ENCODE measurements around the gene CADPS.

The CADPS gene

DNA sequence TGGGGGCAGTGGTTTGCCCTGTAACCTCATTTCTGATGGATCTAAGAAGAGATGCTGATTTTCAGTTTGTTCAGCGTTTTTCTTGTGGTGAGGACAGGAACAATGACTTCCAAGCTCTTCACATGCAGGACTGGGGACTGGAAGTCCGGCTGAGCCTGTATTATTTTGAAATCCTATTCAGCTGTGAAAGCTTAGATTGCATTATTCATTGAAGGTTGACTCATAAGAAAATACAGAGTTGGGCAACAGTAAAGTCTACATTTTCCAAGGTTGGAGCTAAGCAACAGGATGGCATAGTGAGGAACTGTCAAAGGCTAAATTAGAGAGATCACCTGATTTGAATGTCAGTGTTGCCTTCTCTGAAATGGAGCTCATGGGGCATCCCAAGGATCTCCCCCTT lies 270.9 kb downstream of the CADPS start:
- Histone ChIP-seq H3K36me3 (ENCODE audit: insufficient read depth, low read length) (no peaks in the 10 kb centered on the region), H3K4me3 (ENCODE audit: low read depth in 1 of 2, low read length in 2 of 2) (no peak overlapping the region), H3K27ac (ENCODE audit: low read depth, low read length) (no peak overlapping the region), H3K27me3 (ENCODE audit: control insufficient read depth in 1 of 2, insufficient read depth in 2 of 2, low read length in 2 of 2) (no peaks in the 10 kb centered on the region), H3K9ac (ENCODE audit: low read length) (no peak overlapping the region), H3K4me1 (ENCODE audit: insufficient read depth, low read length) (no peaks in the 10 kb centered on the region), H3K9me3 (ENCODE audit: low read length) (no peaks in the 10 kb centered on the region)

DNA sequence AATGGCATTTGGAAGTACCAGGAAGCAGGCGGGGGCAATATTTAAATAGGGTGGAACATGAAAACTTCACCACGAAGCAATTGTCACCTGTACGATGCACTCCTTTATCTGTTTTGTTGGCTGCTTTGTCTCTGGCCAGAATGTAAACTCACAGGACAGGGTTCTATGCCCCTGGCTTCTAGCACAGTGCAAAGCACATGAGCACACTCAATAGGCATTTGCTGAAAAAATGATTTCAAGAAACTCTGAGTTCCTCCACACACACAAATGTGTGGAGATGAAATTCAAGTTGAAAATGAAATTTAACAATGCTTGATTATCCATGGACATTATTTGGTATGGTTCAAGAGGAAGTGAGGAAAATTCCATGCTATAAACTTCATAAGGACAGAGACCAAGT lies 272.2 kb downstream of the CADPS start:
- no peak overlapping the region for H3K4me3 ChIP-seq (ENCODE audit: low read depth in 1 of 2, low read length in 2 of 2)

DNA sequence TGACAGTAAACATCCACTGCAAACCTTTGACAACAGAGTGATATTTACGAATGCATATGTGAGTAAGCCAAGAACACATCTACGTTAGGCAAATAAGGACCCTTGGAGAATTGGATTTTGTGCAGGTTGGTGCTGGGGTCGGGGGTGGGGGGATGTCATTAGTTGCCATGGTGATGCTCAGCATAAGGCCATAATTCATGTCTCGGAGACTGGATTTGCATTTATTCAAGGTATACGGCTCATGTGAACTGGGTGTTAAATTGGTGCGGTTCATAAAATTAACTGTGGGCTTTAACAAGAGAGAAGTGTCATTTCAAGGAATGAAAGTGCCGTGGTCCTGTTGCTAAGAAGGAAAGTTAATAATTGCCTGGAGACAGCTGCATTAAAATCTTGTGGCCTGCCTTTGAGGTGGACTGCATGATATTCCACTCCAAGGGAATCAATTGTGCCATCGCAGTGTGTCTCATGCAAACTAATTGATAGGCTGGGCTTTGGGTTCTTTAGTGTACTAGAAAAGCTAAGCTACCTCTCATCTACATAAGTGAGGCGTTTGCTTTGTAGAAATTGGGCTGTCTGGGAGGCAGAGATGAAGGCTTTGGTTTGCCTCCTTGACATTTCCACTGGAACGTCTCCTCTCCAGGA lies 273.0 kb downstream of the CADPS start:
- H3K36me3 ChIP-seq (ENCODE audit: insufficient read depth, low read length): no peaks in the 10 kb centered on the region
- H3K9me3 ChIP-seq (ENCODE audit: low read length): no peaks in the 10 kb centered on the region
- H3K4me1 ChIP-seq (ENCODE audit: insufficient read depth, low read length): no peaks in the 10 kb centered on the region
- H3K27ac ChIP-seq (ENCODE audit: low read depth, low read length): no peak overlapping the region
- H3K4me3 ChIP-seq (ENCODE audit: low read depth in 1 of 2, low read length in 2 of 2): no peak overlapping the region
- no peaks in the 10 kb centered on the region for H3K27me3 ChIP-seq (ENCODE audit: control insufficient read depth in 1 of 2, insufficient read depth in 2 of 2, low read length in 2 of 2)
- no peak overlapping the region for H3K9ac ChIP-seq (ENCODE audit: low read length)

More for the DNA sequence above, 272.2 kb downstream of the CADPS start:
- no peaks in the 10 kb centered on the region for H3K36me3 ChIP-seq (ENCODE audit: insufficient read depth, low read length)
- no peak overlapping the region for H3K9ac ChIP-seq (ENCODE audit: low read length)
- H3K27ac ChIP-seq (ENCODE audit: low read depth, low read length): no peak overlapping the region
- H3K27me3 ChIP-seq (ENCODE audit: control insufficient read depth in 1 of 2, insufficient read depth in 2 of 2, low read length in 2 of 2): no peaks in the 10 kb centered on the region
- H3K9me3 ChIP-seq (ENCODE audit: low read length): no peaks in the 10 kb centered on the region
- no peaks in the 10 kb centered on the region for H3K4me1 ChIP-seq (ENCODE audit: insufficient read depth, low read length)

DNA sequence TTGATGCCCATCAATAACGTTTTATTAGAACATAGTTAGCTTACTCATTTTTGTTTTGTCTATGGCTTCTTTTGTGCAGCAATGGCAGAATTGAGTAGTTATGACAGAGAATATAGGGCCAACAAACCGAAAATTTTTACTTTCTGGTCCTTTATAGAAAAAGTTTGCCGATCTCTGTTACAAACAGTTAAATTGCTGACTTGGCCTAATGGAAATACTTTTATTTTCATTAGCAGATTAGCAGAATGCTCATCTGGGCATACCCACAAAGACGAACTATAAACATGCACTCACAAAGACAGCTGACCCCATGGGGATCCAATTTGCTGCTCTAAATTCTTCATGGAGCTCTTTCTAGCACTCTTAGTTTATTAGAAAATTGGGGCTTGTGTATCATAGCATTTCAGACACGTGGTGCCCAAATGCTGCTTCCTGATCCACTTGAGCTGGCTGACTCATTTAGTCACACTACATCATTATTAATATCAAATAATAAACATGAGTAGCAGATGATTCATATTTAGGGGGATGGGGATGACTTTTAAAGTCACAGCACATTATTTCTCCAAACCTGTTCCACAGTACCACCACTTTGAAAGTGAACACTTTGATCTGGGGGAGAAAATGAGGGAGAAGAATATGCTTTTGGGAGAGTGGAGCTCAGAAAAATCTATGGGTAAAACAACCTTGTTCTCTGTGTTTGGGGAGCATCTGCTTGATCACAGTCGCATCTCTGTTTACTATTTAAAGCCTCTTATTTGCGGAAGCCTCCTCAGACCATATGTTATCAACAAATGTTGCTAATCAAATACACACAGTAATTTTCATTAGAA lies 273.8 kb downstream of the CADPS start:
- Histone ChIP-seq H3K27me3 (ENCODE audit: control insufficient read depth in 1 of 2, insufficient read depth in 2 of 2, low read length in 2 of 2) (no peaks in the 10 kb centered on the region), H3K27ac (ENCODE audit: low read depth, low read length) (no peak overlapping the region), H3K36me3 (ENCODE audit: insufficient read depth, low read length) (no peaks in the 10 kb centered on the region)

DNA sequence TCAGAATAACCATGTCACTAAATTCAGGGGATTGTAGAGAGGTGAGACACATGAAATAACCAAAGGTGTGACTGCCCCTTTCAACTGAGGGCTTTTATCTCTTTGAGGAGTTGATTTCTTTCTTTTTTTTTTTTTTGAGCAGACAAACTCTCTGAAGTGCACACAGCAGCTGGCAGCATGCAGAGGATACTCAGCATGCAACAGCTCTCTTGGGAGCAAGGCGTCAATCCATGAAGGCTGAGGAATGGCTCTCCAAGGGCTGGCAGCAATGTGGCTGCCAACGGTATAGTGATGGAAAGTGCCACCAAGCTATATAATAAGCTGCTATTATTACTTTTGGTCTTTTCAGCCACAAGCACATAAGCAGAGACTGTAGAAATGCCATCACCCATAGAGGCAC lies 275.2 kb downstream of the CADPS start:
- H3K4me1 ChIP-seq (ENCODE audit: insufficient read depth, low read length): no peaks in the 10 kb centered on the region
- no peak overlapping the region for H3K9ac ChIP-seq (ENCODE audit: low read length)
- no peaks in the 10 kb centered on the region for H3K36me3 ChIP-seq (ENCODE audit: insufficient read depth, low read length)
- no peaks in the 10 kb centered on the region for H3K9me3 ChIP-seq (ENCODE audit: low read length)
- H3K27me3 ChIP-seq (ENCODE audit: control insufficient read depth in 1 of 2, insufficient read depth in 2 of 2, low read length in 2 of 2): no peaks in the 10 kb centered on the region
- H3K27ac ChIP-seq (ENCODE audit: low read depth, low read length): no peak overlapping the region
- no peak overlapping the region for H3K4me3 ChIP-seq (ENCODE audit: low read depth in 1 of 2, low read length in 2 of 2)

More for the DNA sequence above, 273.8 kb downstream of the CADPS start:
- no peaks in the 10 kb centered on the region for H3K9me3 ChIP-seq (ENCODE audit: low read length)
- no peaks in the 10 kb centered on the region for H3K4me1 ChIP-seq (ENCODE audit: insufficient read depth, low read length)
- no peak overlapping the region for H3K9ac ChIP-seq (ENCODE audit: low read length)
- no peak overlapping the region for H3K4me3 ChIP-seq (ENCODE audit: low read depth in 1 of 2, low read length in 2 of 2)

DNA sequence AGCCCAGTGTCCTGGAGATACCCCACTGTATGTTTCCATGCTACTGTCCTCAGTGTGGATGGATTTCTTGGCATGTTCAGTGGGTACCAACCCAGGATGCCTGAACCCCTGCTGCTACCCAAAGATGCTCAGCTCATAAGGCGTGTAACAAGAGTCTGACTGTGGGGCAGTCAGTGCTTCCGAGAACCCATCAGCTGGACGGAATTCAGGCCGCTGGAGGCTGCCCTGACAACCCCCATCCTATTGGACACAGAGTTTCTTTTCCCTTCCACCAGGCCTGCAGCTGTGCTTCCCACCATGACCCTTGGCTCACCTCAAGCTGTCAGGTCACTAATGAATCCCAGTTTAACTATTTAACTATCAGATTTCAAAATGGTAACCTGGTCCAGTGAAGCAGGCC lies 277.7 kb downstream of the CADPS start:
- H3K9ac ChIP-seq (ENCODE audit: low read length): no peak overlapping the region
- no peak overlapping the region for H3K27ac ChIP-seq (ENCODE audit: low read depth, low read length)
- H3K27me3 ChIP-seq (ENCODE audit: control insufficient read depth in 1 of 2, insufficient read depth in 2 of 2, low read length in 2 of 2): no peaks in the 10 kb centered on the region
- H3K36me3 ChIP-seq (ENCODE audit: insufficient read depth, low read length): no peaks in the 10 kb centered on the region
- no peak overlapping the region for H3K4me3 ChIP-seq (ENCODE audit: low read depth in 1 of 2, low read length in 2 of 2)
- H3K9me3 ChIP-seq (ENCODE audit: low read length): no peaks in the 10 kb centered on the region
- H3K4me1 ChIP-seq (ENCODE audit: insufficient read depth, low read length): no peaks in the 10 kb centered on the region

DNA sequence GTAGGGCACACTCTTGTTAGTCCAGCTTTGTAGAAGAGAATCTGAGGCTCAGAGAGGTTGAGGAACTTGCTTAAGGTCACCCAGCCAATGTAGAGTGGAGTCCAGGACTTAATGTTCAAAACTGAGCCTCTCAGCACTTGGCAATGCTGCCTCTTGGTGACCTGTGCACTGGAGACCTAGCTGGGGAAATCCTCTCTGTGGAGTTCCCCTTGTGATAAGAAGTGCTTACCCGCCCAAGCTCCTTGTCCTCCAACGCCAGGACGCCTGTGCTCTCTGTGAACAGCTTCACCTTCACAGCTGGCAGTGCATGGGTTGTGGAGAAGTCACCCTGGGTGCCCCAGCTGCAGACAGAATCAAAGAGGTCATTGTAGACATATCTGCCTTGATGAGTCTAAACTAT lies 282.8 kb downstream of the CADPS start:
- no peaks in the 10 kb centered on the region for H3K9me3 ChIP-seq (ENCODE audit: low read length)
- no peaks in the 10 kb centered on the region for H3K27me3 ChIP-seq (ENCODE audit: control insufficient read depth in 1 of 2, insufficient read depth in 2 of 2, low read length in 2 of 2)
- H3K9ac ChIP-seq (ENCODE audit: low read length): no peak overlapping the region
- H3K27ac ChIP-seq (ENCODE audit: low read depth, low read length): no peak overlapping the region
- no peaks in the 10 kb centered on the region for H3K4me1 ChIP-seq (ENCODE audit: insufficient read depth, low read length)
- H3K36me3 ChIP-seq (ENCODE audit: insufficient read depth, low read length): no peaks in the 10 kb centered on the region
- H3K4me3 ChIP-seq (ENCODE audit: low read depth in 1 of 2, low read length in 2 of 2): no peak overlapping the region

DNA sequence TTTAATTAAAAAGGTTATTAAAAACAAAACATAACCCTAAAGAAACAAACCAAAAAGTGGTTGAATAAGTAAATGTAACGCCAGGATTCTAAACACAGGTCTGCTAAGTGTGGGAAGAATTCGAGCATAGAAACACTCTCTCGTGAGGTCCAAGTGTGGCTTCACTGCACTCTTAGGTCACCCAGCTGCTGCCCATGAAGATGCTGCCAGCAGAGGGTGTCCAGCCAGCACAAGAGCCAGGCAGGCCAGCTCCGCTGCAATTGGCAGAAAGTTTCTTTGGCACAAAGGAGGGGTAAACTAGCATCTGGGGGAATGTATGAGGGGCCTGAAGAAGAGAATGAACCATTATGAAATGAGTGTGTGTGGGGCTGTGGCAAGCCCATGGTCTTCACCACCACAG lies 286.1 kb downstream of the CADPS start:
- H3K36me3 ChIP-seq (ENCODE audit: insufficient read depth, low read length): no peaks in the 10 kb centered on the region
- H3K9ac ChIP-seq (ENCODE audit: low read length): no peak overlapping the region
- H3K27ac ChIP-seq (ENCODE audit: low read depth, low read length): no peak overlapping the region
- H3K9me3 ChIP-seq (ENCODE audit: low read length): no peaks in the 10 kb centered on the region
- H3K27me3 ChIP-seq (ENCODE audit: control insufficient read depth in 1 of 2, insufficient read depth in 2 of 2, low read length in 2 of 2): no peaks in the 10 kb centered on the region
- H3K4me3 ChIP-seq (ENCODE audit: low read depth in 1 of 2, low read length in 2 of 2): no peak overlapping the region
- H3K4me1 ChIP-seq (ENCODE audit: insufficient read depth, low read length): no peaks in the 10 kb centered on the region

DNA sequence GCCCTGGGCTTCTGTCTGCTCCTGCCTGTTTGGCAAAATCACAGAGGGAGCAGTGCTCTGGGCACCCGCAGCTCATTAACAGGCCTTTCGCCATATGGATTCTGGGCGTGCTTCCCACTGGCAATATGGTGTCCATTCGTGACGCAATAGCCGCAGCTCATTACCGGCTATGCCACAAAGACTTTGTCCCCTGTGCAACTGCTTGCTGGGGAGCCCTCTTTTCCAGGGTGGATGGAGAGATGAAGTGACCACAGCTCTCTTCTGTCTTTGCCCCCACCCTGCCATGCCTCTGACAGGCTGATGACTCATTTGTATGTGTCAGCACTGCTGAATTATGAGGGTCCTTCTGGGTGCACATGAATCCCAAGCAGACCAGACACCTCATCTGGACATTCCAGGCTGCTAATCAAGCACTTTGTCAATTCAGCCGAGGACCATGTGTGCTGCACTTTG lies 287.6 kb downstream of the CADPS start:
- no peaks in the 10 kb centered on the region for H3K4me1 ChIP-seq (ENCODE audit: insufficient read depth, low read length)
- no peaks in the 10 kb centered on the region for H3K36me3 ChIP-seq (ENCODE audit: insufficient read depth, low read length)
- H3K9ac ChIP-seq (ENCODE audit: low read length): no peak overlapping the region
- H3K27me3 ChIP-seq (ENCODE audit: control insufficient read depth in 1 of 2, insufficient read depth in 2 of 2, low read length in 2 of 2): no peaks in the 10 kb centered on the region
- H3K4me3 ChIP-seq (ENCODE audit: low read depth in 1 of 2, low read length in 2 of 2): no peak overlapping the region
- H3K27ac ChIP-seq (ENCODE audit: low read depth, low read length): no peak overlapping the region
- H3K9me3 ChIP-seq (ENCODE audit: low read length): no peaks in the 10 kb centered on the region

DNA sequence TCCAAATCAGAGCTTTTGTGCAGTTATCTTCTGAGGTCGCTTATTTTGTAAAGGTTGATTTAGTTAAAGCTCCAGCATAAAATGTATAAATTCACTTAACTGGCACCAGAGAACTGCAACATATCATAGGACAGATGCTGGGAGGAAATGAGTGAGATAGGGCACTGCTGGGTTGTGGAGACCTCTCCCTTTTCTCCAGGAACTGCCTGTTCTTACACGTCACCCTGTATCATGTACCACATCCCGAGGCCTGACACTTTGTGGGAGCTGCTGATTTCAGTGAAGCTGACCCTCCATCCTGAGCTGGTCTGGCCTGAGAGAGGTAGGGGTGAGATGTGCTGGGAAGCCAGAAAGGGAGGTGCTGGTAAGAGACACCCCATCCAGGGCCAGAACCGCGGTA lies 288.0 kb downstream of the CADPS start:
- Histone ChIP-seq H3K4me3 (ENCODE audit: low read depth in 1 of 2, low read length in 2 of 2) (no peak overlapping the region), H3K9me3 (ENCODE audit: low read length) (no peaks in the 10 kb centered on the region), H3K4me1 (ENCODE audit: insufficient read depth, low read length) (no peaks in the 10 kb centered on the region), H3K36me3 (ENCODE audit: insufficient read depth, low read length) (no peaks in the 10 kb centered on the region), H3K27ac (ENCODE audit: low read depth, low read length) (no peak overlapping the region), H3K27me3 (ENCODE audit: control insufficient read depth in 1 of 2, insufficient read depth in 2 of 2, low read length in 2 of 2) (no peaks in the 10 kb centered on the region), H3K9ac (ENCODE audit: low read length) (no peak overlapping the region)

DNA sequence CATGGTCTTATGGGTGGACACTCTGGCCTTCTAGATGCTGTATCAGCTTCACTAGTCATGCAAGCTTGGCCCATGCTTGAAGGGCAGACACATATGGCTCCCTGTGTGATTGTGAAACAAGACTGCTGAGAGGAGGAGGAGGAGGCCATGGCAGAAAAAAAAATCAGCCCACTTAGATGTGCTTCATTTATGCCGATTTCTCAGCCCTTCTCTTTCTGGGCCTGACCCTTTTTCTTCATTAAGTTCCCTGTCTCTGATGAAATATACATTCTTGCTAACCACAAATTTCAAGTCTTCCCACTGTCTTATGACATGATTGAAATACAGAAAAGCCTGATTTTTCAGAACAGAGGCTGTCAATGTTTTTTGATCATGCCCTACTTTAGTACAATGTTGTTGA lies 288.9 kb downstream of the CADPS start:
- Histone ChIP-seq H3K27ac (ENCODE audit: low read depth, low read length) (no peak overlapping the region), H3K4me3 (ENCODE audit: low read depth in 1 of 2, low read length in 2 of 2) (no peak overlapping the region)

DNA sequence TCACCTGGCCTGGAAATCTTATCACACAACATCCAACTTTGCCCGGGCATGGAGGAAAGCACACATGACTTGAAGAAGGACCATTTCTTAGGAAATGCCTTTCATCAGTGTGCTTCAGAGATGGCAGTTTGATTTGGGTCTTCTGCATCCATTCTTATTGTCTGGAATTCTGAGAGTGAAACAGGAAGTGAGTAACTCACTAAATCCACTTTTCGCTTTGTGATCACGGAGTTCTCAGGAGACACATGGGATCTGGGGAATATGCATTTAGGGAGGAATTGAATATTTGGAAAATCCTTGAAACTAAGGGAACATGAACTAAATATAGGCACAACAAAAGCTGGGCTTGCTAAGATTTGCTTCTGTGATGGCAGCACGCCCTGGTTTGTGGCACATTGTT lies 289.4 kb downstream of the CADPS start:
- Histone ChIP-seq H3K27me3 (ENCODE audit: control insufficient read depth in 1 of 2, insufficient read depth in 2 of 2, low read length in 2 of 2) (no peaks in the 10 kb centered on the region), H3K9me3 (ENCODE audit: low read length) (no peaks in the 10 kb centered on the region), H3K4me3 (ENCODE audit: low read depth in 1 of 2, low read length in 2 of 2) (no peak overlapping the region), H3K9ac (ENCODE audit: low read length) (no peak overlapping the region), H3K27ac (ENCODE audit: low read depth, low read length) (no peak overlapping the region), H3K4me1 (ENCODE audit: insufficient read depth, low read length) (no peaks in the 10 kb centered on the region), H3K36me3 (ENCODE audit: insufficient read depth, low read length) (no peaks in the 10 kb centered on the region)

More for the DNA sequence above, 288.9 kb downstream of the CADPS start:
- Histone ChIP-seq H3K9ac (ENCODE audit: low read length) (no peak overlapping the region), H3K4me1 (ENCODE audit: insufficient read depth, low read length) (no peaks in the 10 kb centered on the region), H3K27me3 (ENCODE audit: control insufficient read depth in 1 of 2, insufficient read depth in 2 of 2, low read length in 2 of 2) (no peaks in the 10 kb centered on the region), H3K36me3 (ENCODE audit: insufficient read depth, low read length) (no peaks in the 10 kb centered on the region), H3K9me3 (ENCODE audit: low read length) (no peaks in the 10 kb centered on the region)

Data from muscle layer of colon (tissue), 2 donors.